Measurements from ENCODE around the gene CPED1. TPM values are rescaled to one million over a fixed set of nuclear protein-coding genes. Genes with fewer than 3 reads are reported as not detected.

The CPED1 gene
- total RNA-seq, 2 experiments from 2014 or later = not detected

DNA sequence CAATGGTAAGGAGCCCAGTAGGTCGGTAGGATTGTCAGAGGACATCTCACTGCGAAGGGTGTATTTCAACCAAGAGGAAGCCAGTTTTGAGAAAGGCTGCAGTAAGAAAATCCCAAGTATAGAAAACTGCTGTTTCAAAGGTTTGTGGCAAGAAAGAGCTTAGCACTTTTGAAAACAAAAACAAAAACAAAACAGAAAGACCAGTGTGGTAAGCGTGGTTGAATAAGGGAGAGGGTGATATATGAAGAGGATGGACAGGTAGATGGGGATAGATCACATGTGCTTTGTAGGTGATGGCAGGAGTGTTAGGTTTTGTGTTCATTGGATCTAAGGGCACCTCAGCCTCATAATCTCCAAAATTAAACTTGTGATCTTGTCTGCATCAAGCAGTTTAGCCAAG, 198.7 kb downstream of the CPED1 start:
- H4K20me1 ChIP-seq (ENCODE audit: insufficient read depth, low read length) = no peaks in the 10 kb centered on the region
- no peak overlapping the region for H3K27ac ChIP-seq (ENCODE audit: low read depth, low read length, poor library complexity, severe bottlenecking)
- TF ChIP-seq, protein P1, sequence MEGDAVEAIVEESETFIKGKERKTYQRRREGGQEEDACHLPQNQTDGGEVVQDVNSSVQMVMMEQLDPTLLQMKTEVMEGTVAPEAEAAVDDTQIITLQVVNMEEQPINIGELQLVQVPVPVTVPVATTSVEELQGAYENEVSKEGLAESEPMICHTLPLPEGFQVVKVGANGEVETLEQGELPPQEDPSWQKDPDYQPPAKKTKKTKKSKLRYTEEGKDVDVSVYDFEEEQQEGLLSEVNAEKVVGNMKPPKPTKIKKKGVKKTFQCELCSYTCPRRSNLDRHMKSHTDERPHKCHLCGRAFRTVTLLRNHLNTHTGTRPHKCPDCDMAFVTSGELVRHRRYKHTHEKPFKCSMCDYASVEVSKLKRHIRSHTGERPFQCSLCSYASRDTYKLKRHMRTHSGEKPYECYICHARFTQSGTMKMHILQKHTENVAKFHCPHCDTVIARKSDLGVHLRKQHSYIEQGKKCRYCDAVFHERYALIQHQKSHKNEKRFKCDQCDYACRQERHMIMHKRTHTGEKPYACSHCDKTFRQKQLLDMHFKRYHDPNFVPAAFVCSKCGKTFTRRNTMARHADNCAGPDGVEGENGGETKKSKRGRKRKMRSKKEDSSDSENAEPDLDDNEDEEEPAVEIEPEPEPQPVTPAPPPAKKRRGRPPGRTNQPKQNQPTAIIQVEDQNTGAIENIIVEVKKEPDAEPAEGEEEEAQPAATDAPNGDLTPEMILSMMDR (conservative IDR thresholded peaks at IDR 0.05; ENCODE audit: low read length) = no peak
- no peak for TF ChIP-seq EZH2phosphoT487 (IDR thresholded peaks at IDR 0.05; ENCODE audit: borderline replicate concordance, low read depth, low read length)
- CTCF ChIA-PET (ENCODE audit: unreplicated experiment) = no interaction called here
- no peak for DNase-seq (ENCODE audit: low spot score)
- H3K36me3 ChIP-seq (ENCODE audit: insufficient read depth, low read length) = peaks cover 9% of the 10 kb centered on the region; the same call in 1 of the 2 replicates
- peaks cover 20% of the 10 kb centered on the region for H3K4me1 ChIP-seq (ENCODE audit: insufficient read depth, low read length, poor library complexity, severe bottlenecking)
- H2AFZ ChIP-seq (ENCODE audit: low read length) = peak overlapping the region; percentile 76; the same call in 1 of the 2 replicates
- H3K9me2 ChIP-seq (ENCODE audit: insufficient read depth, low read length) = no peaks in the 10 kb centered on the region
- POLR2A ChIA-PET = interaction anchor here (1.0 to 1.6 kb wide), 2 partner anchors 10 to 11 kb away, joined by 3 to 6 read pairs; no protein-coding TSS in a partner anchor
- peaks cover 14% of the 10 kb centered on the region for H3K9me3 ChIP-seq (ENCODE audit: low read length)
- H3K4me3 ChIP-seq (ENCODE audit: low read depth, low read length, poor library complexity, severe bottlenecking) = no peak overlapping the region
- intact Hi-C loops (cut with micrococcal nuclease; ENCODE audit: unreplicated experiment) = no loop called here
- no TSS peak for BruUV-seq (replicated peaks)
- H3K4me2 ChIP-seq (ENCODE audit: low read length) = no peak overlapping the region
- H3K79me2 ChIP-seq (ENCODE audit: insufficient read depth, low read depth, low read length) = no peaks in the 10 kb centered on the region

DNA sequence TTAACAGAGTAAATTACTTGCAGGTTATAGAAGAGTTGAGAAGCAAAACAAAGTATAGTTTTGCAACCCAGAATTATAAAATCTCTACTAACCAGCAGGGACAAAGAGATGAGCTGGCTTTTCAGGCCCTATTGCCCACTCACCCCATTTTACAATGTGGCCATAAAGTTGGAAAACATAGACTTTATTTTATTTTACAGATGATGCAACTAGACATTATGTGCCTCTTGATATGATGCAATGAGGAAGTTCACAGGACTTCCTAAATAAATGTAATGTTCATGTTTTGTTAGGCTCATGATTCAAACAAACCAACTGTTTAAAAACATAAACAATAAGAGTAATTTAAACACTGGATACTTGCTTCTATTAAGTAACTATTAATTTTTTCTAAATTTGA, 199.2 kb downstream of the CPED1 start:
- Histone ChIP-seq H3K36me3 (ENCODE audit: insufficient read depth, low read length) (peaks cover 9% of the 10 kb centered on the region; the same call in 1 of the 2 replicates), H3K4me2 (ENCODE audit: low read length) (no peak overlapping the region), H2AFZ (ENCODE audit: low read length) (peak overlapping the region; percentile 76; the same call in 1 of the 2 replicates), H3K4me3 (ENCODE audit: low read depth, low read length, poor library complexity, severe bottlenecking) (no peak overlapping the region), H3K9me2 (ENCODE audit: insufficient read depth, low read length) (no peaks in the 10 kb centered on the region), H4K20me1 (ENCODE audit: insufficient read depth, low read length) (no peaks in the 10 kb centered on the region), H3K27ac (ENCODE audit: low read depth, low read length, poor library complexity, severe bottlenecking) (no peak overlapping the region), H3K79me2 (ENCODE audit: insufficient read depth, low read depth, low read length) (no peaks in the 10 kb centered on the region), H3K9me3 (ENCODE audit: low read length) (peaks cover 14% of the 10 kb centered on the region), H3K4me1 (ENCODE audit: insufficient read depth, low read length, poor library complexity, severe bottlenecking) (peaks cover 15% of the 10 kb centered on the region)
- no peak for TF ChIP-seq EZH2phosphoT487 (IDR thresholded peaks at IDR 0.05; ENCODE audit: borderline replicate concordance, low read depth, low read length)
- TF ChIP-seq, protein P1 (conservative IDR thresholded peaks at IDR 0.05; ENCODE audit: low read length) = no peak
- intact Hi-C loops (cut with micrococcal nuclease; ENCODE audit: unreplicated experiment) = no loop called here
- ChIA-PET CTCF (ENCODE audit: unreplicated experiment) (no interaction called here), POLR2A (interaction anchor here (1.6 kb wide), 1 partner anchor 9 kb away, joined by 6 read pairs; no protein-coding TSS in a partner anchor)
- DNase-seq (ENCODE audit: low spot score) = no peak
- BruUV-seq (replicated peaks) = no TSS peak

DNA sequence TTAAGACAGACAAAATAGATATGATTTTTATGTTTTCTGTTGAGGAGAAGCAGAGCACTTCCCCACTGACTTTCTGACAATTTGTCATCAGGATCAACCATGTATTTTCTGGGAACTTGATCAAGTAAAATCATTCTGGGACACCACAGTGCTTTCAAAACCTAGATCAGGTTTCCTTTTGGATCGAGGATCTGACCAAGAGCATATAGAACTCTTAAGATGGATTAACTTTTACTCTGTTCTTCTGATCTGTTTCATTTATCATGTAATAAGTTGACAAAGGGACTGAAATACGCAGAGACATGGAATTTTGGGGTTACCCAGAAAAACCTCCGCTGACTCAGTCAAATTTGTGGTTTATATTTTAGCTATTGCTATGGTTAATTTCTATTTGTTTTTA, 204.3 kb downstream of the CPED1 start:
- DNase-seq (ENCODE audit: low spot score) = no peak
- ChIA-PET CTCF (ENCODE audit: unreplicated experiment) (no interaction called here), POLR2A (interaction anchor here (0.7 kb wide), 1 partner anchor 213 kb away, joined by 4 read pairs; no protein-coding TSS in a partner anchor)
- TF ChIP-seq EZH2phosphoT487 (IDR thresholded peaks at IDR 0.05; ENCODE audit: borderline replicate concordance, low read depth, low read length) = no peak
- TF ChIP-seq, protein P1 (conservative IDR thresholded peaks at IDR 0.05; ENCODE audit: low read length) = no peak
- intact Hi-C loops (cut with micrococcal nuclease; ENCODE audit: unreplicated experiment) = no loop called here
- H3K4me1 ChIP-seq (ENCODE audit: insufficient read depth, low read length, poor library complexity, severe bottlenecking) = no peaks in the 10 kb centered on the region
- H2AFZ ChIP-seq (ENCODE audit: low read length) = peak overlapping the region; percentile 51; the same call in 1 of the 2 replicates
- peaks cover 9% of the 10 kb centered on the region; the same call in 1 of the 2 replicates for H3K36me3 ChIP-seq (ENCODE audit: insufficient read depth, low read length)
- peaks cover 14% of the 10 kb centered on the region for H3K9me3 ChIP-seq (ENCODE audit: low read length)
- BruUV-seq (replicated peaks) = no TSS peak
- H3K27ac ChIP-seq (ENCODE audit: low read depth, low read length, poor library complexity, severe bottlenecking) = no peak overlapping the region
- no peak overlapping the region for H3K4me3 ChIP-seq (ENCODE audit: low read depth, low read length, poor library complexity, severe bottlenecking)
- no peak overlapping the region for H3K4me2 ChIP-seq (ENCODE audit: low read length)
- no peaks in the 10 kb centered on the region for H3K79me2 ChIP-seq (ENCODE audit: insufficient read depth, low read depth, low read length)
- H3K9me2 ChIP-seq (ENCODE audit: insufficient read depth, low read length) = no peaks in the 10 kb centered on the region
- H4K20me1 ChIP-seq (ENCODE audit: insufficient read depth, low read length) = no peaks in the 10 kb centered on the region

Data from OCI-LY7 (cell line).